ENCODE measurements around the gene CKAP4.

CKAP4 gene

DNA sequence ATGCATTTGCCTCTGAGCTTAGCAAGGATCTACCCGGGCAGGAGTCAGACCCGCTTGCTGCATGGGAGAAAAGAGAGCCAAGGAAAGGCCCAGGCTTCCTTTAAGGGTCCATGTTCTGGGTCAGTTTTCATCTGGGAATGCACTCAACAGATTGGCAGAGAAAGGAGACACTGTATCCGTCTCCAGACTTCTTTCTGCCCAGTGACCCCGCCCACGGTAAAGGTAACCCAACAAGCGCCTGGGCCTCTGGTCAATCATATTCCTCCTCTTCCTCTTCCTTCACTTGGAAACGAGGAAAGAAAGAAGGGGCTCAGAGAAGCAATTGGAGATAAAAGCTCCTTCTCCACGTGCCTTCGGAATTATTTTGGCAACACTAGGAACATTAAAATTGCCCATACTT, 27.6 kb upstream of the CKAP4 start:
- DNase-seq (ENCODE audit: low read depth in 4 of 4, low spot score in 1 of 4), result no peak

DNA sequence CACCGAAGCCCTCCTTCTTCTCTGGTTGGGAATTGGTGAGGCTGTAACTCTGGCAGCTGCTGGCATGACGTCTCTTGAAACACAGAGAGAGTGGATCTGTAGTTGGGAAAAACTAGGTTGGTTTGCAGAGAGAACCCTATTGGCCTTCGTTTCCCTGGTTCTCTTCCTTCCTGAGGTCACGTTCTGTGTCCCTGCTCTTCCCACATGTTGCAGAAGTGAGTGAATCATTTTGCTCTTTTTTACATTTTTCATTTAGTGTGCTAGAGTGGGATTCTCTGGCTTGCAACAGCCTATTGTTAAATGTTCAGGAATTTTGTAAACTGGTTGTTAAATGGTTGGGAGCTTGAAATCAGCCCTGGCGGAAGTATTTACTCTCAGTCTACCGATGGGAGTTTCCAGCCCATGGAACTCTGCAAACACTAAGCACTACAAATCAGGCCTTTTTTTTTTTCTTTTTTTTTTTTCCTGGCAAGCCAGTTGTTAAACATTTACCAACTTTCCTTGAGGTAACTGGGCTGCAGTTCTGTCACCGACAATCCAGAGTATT, 26.8 kb upstream of the CKAP4 start:
- DNase-seq (ENCODE audit: low read depth in 4 of 4, low spot score in 1 of 4), result no peak

DNA sequence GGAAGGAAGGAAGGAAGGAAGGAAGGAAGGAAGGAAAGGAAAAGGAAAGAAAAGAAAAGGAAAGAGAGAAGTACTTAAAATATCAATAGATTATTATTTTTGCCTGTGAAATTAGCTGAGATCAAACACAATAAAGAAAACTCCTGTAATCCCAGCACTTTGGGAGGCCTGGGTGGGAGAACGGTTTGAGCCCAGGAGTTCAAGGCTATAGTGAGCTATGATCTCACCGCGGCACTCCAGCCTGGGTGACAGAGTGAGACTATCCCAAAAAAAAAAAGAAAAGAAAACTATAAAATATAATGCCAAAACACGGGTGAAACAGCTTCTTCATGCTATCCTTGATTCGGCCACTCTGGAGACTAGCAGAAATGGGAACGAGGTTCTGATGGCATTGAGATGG, 26.2 kb upstream of the CKAP4 start:
- DNase-seq (ENCODE audit: low read depth in 4 of 4, low spot score in 1 of 4), result no peak

DNA sequence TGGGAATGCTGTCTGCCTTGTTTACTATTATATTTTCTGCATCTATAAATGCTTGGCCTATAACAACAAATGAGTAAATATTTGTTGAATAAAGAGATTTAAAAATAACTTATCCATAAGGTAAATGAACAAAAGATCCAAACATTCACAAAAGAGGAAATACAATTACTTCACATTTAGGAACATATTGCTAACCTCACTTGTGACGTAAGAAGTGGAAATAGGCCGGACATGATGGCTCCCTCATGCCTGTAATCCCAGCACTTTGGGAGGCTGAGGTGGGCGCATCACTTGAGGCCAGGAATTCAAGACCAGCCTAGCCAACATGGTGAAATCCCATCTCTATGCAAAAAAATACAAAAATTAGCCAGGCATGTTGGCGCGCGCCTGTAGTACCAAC, 25.7 kb upstream of the CKAP4 start:
- DNase-seq (ENCODE audit: low read depth in 4 of 4, low spot score in 1 of 4), result no peak

DNA sequence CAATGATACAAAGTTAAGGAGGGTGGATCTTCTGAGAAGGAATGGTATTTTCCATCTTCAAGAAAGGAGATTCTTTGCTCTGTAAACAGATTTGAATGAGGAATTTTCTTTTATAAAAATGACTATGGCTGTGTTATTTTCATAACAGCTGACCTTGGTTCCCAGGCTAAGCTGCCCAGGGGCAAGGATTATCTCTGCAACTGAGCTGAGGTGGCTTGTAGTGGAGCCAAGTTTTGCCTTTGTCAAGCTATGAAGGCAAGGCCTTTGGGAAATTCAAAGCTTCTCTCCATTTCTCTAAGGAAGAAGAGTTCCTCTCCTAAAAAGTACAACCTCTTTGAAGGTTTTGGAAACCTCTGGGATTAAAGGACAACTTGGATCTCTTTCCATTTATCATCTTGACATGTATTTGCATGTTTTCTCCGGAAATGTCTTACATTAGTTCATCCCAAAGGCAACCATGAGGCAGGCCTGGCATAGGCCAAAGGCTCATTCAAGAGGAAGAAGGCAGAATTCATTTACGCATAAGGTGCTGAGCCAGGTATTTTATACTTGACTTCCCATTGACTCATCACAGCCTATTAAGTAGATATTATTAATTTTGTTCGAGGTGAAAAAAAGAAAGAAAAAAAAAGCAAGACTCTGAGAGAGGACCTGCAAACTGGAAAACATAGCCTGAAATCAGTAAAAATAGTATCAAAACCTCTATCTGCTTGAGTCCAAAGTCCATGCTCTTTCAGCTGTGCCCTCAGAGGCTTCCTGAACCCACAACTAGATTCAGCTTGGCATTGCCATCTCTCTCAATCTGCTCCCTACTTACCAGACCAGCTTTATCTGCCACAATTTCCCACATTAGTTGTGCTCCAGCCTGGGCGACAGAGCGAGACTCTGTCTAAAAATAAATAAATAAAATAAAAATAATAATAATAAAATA, 24.0 kb upstream of the CKAP4 start:
- no peak for DNase-seq (ENCODE audit: low read depth in 4 of 4, low spot score in 1 of 4)

DNA sequence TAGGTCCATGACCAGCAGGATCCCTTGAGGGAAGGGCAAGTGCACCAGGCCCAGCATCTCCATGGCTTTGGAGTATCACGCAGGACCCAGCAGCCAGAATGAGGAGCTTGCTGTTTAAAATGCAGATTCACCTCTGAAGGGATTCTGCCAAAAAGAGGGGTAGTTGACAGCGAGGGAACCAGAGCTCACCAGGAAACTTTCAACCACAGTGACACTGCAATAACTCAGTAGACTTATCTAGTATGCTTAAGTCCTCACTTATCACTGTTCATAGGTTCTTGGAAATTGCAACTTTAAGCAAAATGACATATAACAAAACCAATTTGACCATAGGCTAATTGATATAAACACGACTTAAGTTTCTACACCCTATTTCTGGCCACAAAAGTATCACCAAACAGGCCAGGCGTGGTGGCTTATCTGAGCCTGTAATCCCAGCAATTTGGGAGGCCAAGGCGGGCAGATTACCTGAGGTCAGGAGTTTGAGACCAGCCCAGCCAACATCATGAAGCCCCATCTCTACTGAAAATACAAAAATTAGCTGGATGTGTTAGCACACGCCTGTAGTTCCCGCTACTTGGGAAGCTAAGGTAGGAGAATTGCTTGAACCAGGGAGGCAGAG, 21.4 kb upstream of the CKAP4 start:
- no peak for DNase-seq (ENCODE audit: low read depth in 4 of 4, low spot score in 1 of 4)

DNA sequence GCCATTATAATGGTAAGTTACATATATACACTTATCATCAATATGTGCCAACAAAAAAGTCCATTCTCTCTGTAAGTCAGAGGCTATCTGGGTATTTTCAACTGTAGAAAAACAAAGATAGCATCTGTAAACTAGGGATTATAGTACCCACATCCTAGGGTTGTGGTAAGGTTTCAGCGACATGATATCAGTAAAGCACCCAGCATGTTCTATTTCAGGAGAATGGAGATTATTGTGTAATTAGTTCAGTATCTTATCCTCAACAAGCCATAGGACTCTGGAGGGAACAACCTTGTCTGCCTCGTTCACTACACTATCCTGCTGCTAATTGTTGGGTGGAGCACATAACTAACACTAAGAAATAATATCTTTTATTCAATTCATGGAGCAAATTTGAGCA, 19.7 kb upstream of the CKAP4 start:
- DNase-seq (ENCODE audit: low read depth in 4 of 4, low spot score in 1 of 4), result no peak

DNA sequence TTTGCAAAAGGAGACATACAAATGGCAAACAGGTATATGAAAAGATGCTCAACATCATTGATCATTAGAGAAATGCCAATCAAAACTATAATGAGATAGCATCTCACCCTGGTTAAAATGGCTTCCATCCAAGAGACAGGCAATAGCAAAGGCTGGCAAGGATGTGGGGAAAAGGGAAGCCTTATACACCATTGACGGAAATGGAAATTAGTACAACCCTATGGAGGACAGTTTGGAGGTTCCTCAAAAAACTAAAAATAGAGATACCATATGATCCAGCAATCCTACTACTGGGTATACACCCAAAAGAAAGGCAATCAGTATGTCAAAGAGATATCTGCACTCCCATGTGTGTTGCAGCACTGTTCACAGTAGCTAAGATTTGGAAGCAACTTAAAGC, 17.3 kb upstream of the CKAP4 start:
- DNase-seq (ENCODE audit: low read depth in 4 of 4, low spot score in 1 of 4), result no peak

DNA sequence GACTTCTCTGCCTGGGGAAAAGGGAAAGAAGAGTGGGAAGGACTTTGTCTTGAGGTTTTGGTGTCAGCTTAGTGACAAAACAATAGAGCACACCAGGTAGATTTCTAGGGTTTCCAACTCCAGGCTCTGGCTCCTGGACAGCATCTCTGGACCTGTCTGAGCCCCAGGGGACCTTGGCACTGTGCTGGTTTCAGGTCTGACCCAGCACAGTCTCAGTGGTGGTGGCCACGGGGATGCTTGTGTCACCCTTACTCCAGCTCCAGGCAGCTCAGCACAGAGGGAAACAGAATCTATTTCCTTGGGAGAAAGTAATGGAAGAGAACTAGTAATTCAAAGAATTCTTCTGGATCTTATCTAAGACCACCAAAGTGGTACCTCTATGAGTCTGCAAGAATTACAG, 11.1 kb upstream of the CKAP4 start:
- DNase-seq (ENCODE audit: low read depth in 4 of 4, low spot score in 1 of 4), result no peak

DNA sequence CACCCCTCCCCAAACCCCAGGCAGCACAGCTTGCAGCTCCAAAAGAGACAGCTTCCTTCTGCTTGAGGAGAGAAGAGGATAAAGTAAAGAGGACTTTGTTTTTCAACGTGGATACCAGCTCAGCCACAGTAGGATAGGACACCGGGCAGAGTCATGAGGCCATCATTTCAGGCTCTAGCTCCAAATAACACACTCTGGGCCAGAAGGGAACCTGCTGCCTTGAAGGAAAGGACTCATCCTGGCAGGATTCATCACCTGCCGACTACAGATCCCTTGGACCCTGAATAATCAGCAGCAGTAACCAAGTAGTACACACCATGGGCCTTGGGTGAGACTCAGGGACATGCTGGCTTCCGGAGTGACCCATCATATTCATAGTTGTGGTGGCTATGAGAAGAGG, 10.4 kb upstream of the CKAP4 start:
- no peak for DNase-seq (ENCODE audit: low read depth in 4 of 4, low spot score in 1 of 4)

DNA sequence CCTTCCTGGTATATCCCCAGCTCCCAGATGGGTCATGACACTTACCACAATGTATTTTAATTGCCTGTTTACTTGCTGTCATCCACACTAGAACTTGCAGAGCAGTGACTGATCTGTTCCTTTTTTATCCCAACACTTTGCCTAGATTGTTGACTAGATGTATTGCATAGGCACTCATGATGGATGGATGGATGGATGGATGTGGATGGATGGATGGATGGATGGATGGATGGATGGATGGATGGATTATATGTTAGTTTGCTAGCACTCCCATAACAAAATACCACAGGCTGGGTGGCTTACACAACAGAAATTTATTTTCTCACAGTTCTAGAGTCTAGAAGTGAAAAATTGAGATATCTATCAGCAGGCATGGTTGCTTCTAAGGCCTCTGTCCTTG, 8.7 kb upstream of the CKAP4 start:
- DNase-seq (ENCODE audit: low read depth in 4 of 4, low spot score in 1 of 4), result no peak

DNA sequence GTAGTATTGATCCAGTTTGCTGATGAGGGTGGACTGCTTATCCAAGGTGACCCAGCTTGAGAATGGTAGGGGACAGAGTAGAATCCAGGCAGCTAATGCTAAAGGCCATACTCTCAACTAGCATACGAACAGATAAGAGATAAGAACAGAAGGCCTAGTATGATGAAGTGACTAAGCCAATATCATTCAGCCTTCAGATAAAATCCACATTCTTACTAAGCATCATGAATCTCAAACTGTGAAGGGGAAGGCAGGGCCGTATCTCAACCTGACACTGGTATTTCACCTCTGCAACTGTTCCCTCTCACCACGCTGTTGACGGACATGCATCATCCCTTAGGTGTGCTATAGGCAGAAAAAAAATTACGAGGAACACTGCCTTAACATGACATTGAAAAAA, 8.1 kb upstream of the CKAP4 start:
- DNase-seq (ENCODE audit: low read depth in 4 of 4, low spot score in 1 of 4), result no peak

DNA sequence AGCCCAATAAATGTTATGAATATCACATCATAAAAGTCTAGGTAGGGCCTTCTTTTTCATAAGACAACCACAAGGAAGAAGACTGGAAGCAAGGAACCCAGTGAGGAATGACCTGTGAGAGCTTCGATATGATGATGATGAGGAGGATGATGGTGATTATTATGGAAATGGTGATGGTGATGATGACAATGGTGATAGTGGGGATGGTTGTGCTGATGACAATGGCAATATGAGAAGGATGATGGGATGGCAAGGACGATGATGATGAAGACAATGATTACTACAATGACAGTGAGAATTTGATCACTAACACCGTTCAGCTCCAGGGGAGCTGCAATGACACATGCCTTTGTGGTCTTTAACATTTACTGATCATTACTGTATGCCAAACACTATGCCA, 7.7 kb upstream of the CKAP4 start:
- no peak for DNase-seq (ENCODE audit: low read depth in 4 of 4, low spot score in 1 of 4)

DNA sequence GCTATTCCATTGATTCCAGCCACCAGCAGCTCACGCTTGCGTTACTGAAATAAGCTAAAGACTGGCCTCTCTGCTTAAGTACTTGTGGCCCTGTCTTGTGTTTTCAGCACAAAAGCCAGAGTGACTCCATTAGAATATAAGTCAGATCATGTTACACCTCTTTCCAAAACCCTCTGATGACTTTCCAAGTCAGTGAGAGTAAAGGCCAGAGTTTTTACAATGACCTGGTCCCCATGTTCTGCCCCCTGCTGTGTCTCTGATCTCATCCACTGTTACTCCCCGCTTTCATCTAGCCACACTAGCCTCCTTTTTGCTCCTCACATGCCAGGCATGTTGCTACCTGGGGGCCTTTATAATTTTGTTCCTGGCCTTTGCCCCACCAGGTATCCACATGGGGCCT, 6.9 kb upstream of the CKAP4 start:
- no peak for DNase-seq (ENCODE audit: low read depth in 4 of 4, low spot score in 1 of 4)

DNA sequence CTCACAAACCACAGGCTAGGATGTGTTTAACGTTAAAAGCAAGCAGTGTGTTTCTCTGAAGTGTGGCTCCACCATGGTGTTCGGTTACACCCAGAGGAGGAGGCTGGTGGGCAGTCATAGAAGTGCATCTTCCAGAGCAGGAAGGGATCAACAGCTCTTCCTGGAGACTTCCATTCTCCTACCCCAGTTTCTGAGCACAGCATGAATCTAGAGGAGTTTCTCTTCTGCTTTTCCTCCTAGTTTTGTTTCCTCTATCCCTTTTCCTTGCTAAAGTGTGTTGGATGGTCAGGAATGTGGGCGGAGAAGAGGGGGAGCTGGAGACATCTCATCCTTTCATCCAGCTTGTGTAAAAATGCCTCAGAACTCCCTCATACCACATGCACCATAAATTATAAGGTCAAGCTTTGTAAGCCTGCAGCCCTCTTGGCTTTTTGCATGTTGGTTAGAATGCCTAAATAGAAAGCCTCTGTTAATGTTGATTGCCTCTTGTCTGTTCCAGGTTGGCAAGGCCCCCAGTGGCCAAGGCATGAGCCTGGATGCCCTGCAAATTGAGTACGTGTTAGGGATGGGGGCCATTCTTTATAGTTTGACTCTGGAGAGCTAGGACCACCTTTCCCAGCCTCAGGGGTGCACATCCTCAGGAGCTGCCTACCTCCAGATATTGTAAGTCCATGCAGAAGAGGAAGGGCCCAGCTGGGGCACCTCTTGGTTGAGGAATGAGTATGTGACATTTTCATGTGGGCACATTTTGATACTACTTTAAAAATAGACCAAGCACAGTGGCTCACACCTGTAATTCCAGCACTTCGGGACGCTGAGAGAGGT, 4.0 kb upstream of the CKAP4 start:
- DNase-seq (ENCODE audit: low read depth in 4 of 4, low spot score in 1 of 4), result no peak

DNA sequence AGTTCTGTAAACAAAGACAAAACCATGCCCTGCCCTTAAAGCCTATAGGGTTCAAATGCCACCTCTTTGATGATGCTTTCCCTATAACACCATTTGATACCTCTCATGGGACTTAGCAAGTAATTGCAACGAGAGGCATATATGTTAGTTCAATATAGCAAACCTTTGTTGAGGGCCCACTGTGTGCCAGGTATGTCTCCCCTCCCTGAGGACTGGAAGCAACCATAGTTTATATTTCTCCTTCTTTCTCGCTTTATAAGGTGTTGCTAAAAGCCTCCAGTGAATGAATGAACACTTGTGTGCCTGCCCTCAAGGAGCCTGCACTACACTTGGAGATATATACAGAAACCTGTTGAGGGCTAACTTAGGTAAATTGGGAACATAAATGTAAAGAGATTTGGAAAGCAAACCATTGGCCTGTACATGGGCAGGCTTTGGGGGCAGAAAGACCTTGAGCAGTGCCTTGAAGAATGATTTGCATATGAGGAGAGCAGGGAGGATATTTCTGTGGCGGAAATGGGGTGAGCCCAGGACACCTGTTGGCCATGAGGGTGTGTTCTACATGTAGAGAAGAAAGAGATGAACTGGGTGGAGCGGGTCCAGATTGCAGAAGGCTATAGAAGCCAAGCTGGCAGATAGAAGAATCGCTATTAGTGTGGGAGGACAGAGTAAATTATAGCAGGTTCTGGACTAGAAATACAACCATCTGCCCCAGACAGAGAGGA, 1.8 kb upstream of the CKAP4 start:
- DNase-seq (ENCODE audit: low read depth in 4 of 4, low spot score in 1 of 4), result no peak

DNA sequence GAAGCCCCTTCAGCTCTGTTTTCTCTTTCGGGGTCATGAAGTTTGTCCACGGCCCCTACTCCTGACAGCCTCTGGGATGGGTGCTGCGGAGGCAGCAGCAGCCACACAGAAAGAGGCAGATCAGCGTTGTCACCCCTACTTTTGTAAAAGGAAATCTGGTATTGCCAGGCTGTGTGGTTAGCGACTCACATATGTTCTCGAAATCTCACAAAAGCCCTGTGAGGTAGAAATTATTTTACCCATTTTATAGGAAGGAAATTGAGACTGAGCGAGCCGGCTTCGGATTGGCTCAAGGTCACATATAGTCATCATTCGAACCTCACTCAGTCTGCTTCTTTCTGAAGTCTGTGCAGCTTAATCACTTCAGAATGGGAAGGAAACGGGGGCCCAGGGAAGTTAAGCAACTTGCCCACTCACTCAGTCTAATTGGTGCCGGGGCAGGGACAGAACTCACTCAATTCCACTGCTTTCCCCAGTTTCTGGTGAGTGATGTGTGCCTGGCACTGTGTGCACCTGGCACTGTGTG, 1.1 kb upstream of the CKAP4 start:
- DNase-seq (ENCODE audit: low read depth in 4 of 4, low spot score in 1 of 4), result peak in 1 of 4 experiments; percentile 15

DNA sequence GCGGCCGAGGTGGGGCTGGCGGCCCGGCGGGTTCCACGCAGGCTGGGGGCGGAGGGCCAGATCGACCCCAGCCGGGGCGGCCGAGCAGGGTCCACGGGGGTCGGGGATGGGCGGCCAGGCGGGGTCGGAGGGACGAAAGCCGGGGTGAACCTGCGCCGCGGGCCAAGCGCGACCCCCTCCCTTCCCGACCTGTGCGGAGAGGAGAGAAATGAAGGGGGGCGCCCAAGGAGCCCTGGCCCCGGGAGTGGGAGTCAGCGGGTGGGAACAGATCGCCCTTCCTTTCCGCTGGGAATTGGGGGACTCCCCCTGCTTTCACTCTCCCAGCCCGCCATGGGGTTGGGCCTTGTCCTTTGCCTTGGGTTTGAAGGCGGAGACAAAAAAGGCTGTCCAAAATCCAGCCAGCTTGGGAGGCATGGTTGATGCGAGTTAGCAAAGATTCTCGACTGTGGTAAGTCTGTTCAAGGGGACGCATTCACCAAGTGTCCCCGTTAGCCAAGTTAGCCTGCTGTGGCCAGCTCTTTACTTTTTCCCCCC, 559 bp upstream of the CKAP4 start:
- DNase-seq (ENCODE audit: low read depth in 4 of 4, low spot score in 1 of 4), result peak in 1 of 4 experiments; percentile 7

DNA sequence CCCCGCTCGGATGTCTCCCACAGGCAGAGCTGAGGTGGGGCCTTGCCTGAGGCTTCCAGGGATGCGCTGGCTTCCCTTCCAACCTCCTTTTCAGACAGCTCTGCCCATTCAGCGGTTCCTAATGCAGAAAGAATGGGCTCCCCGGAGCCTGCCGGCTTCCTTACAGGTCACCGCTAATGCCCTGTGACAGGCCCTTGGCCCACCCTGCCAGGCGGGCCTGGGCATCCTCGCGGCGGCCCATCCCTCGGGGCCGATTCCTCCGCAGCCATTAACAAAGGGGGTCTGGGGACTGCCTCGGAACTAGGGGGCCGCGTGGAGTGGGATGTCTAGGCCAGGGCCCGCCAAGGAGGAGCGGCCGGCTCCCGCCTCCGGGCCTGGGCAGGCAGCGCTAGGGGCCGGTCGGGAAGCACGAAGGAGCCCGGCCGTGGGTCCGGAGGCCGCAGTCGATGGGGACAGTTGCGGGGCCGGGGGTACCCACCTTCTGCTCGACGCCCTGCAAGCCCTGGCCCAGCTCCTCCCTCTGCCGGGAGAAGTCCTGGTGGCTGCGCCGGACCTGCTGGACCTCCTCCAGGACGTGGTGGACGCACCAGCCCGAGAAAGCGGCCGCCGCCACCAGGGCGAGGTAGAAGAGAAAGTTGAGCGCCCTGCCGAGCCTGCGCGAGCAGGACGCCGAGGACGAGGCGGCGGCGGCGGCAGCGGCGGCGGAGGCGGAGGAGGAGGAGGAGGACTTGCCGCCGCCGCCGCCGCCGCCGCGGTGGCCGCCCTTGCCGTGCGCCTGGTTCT, 738 bp downstream of the CKAP4 start:
- DNase-seq (ENCODE audit: low read depth in 4 of 4, low spot score in 1 of 4), result peak in 2 of 4 experiments; percentile 24 to 29

DNA sequence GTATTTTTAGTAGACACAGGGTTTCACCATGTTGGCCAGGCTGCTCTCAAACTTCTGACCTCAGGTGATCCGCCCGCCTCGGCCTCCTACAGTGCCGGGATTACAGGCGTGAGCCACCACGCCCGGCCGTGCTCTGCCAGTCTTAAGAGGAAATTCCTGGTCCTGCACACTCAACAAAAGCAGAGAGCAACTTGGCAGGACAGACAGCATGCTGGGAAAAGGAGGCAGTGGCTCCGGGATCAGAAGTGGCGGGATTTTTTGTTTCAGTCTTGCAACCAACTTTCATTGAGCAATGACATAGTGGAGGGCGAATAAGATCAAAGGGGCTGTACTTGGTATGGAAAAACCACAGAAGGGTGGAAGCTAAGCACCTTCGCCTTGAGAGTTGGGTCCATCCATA, 2.1 kb downstream of the CKAP4 start:
- DNase-seq (ENCODE audit: low read depth in 4 of 4, low spot score in 1 of 4), result no peak

Data from stimulated activated CD4-positive, alpha-beta T cell treated with anti-CD3 and anti-CD28 coated beads, Interleukin-1b, Interleukin-23, amount 100 ng/mL, for 24 hours (primary cell).